ENCODE measurements around the gene MAML3.

The MAML3 gene

DNA sequence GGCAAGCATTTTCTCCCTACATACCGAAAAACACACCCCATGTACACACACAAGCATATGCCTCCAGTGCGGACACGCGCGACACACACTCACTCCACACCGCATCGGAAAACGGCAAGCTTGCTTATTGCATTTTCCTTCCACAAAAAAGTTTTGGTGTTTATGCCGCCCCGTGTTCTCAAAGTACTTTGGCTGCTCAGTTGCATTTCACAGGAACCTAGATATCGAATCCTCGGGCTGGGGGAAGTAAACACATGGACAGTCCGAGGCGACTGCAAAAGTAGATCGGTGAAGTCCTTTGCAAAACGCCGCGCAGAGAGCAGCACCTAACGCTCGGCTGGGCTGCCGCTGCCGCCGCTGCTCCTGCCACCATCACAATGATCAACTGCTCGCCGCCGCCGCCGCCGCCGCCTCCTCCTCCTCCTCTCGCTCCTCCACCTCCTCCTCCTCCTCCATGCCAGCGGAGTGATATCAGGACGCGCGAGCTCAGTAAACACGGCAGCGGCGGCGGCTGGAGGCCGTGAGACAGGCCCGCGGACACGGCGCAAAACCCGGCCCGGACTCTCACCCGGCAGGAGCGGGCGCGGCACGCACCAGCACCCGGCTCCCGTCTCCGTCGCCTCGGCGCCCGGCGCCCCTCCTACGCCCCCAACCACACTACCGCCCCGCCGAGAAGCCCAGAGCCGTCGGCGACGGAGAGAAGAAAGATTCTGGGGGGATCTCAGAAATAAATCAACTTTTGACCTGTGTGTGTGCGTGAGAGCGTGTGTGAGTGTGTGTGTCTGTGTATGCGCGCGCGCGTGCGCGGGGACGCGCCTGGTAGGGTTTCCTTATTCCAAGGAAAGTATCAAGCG, at the start of gene MAML3:
MAML3 (minus strand) TSS at position 467 of the 854 bp plus-strand sequence. CDS start 857 bp downstream, outside the sequence.
- peak; percentile 88 to 92 for DNase-seq

DNA sequence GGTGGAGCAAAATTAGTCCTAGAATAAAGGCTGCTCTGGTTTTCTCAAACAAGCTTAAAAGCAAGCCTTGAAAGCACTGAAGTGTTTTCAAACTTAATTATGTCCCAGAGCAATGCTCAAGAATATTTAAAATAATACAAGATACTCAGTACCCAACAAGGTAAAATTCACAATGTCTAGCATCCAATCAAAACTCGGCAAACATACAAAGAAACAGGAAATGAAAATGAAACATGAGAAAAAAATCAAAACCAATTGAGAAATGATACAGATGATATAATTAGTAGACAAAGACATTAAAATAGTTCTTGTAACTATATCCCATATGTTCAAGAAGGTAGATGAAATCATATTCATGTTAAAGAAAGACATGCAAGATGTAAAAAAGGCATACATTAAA, 45.0 kb upstream of the MAML3 start:
- no peak for DNase-seq

DNA sequence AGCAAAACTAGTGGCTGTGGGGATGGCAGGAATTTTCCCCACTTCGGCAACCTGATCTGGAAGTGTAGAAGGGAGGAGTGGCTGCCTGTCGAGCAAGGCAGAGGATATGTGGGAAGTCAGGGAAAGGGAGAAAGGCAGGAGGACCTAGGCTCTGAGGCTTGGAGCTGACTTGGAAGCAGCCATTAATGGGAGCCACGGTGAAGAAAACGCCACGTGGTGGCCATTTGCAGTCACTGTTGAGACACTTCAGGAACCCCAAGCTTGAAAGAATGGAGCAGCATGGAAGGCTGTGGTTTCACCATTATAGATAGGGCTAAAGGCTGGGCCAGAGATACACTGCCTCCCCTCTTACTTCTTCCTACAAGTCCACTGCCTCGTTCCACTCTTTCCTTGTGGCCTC, 41.8 kb upstream of the MAML3 start:
- no peak for DNase-seq

DNA sequence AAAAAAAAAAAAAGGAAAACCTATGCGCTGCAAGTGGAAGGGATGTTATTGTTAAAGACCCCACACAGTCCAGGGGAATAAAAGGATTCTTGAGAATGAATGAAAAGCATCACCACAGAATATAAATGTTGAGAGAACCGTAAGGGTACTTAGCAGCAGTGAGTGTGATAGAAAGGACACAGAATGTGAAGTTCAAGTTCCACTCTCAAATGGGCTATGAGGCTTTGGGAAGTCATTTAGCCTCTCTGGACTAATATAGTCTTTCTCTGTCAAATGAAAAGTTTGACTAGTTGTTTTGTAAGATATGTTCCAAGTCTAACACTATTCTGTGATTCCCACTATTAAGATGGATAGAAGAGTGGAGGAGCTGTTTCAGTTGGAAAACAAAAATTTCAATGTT, 35.8 kb upstream of the MAML3 start:
- no peak for DNase-seq

DNA sequence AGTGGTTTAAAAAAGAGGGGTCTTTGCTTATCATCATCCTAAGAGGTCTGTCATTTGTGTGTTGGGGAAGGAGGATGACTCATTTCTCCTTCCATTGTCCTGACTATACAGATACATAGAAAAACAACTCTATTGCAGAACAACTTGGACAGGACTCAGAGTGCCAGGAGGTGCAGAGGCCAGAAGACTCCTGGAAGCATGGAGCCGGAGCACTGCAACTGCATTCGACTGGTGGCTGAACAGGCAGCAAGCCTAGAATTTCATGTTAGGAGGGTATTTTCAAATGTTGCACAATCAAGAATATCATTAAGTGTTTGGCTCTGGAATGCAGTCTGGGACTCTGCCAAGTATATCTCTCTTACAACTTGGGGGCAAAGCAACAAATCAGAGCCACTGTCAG, 35.0 kb upstream of the MAML3 start:
- DNase-seq = no peak

DNA sequence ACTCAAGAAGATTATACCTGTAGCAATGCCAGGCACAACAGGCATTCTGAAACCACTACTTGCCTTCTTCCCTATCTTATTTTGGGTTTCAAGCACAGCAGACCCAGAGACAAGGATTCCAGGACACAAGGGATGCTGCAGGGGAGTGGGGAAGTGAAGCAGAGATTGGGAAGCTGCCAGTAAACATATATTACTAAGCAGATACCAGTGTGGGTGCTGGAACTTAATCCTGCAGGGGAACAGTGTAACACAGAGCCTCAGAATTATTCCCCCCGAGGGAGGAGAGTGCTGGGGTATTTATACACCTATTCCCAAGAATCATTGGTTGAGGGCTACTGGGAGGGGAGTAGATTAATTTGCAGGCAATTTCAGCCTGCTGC, 33.3 kb upstream of the MAML3 start:
- DNase-seq = no peak

DNA sequence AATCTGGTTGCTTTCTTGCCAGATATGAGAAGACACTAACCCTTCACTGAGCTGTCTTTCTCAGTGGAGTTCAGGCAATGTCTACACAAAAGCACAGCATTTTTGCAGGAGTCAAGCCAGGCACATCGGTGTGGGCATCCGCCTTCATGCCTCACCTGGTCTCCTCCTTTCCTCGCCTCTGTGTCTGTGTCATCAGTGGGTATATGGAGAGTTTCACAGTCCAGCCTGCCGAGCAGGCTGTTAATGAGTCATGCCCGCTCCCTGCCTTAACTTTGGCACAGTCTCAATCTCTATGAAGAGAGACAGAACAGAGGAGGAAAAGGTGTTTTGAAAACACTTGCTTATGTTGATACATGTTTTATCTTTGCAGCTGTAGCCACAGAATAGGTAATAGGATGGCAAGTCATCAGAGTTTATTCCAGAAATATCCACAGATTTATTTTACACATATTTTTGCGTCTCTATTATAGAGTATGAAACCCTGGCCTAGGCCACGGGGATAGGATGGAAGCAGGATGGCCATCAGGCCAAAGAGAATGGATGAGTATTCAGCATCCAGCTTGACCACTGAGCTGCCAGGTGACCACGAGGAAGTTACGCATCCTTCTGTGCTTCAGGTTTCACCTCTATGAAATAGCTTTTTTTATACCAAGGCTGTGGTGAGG, 32.8 kb upstream of the MAML3 start:
- DNase-seq = no peak

DNA sequence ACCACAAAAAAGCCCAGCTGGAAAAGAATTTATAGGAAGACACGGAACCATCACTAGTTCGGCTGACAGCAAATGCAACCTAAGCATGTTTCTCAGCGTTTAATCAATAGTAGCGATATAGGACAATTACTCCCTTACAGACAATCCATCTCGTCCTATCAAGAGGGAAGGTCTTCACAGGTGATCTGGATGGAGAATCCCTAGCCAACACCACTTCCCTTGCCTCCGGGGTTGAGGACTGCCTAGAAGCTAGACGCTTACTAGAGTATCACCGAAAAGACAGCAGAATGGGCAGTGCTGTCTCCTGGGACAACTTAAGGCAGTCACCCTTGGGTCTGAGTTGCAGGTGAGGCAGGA, 32.1 kb upstream of the MAML3 start:
- no peak for DNase-seq

DNA sequence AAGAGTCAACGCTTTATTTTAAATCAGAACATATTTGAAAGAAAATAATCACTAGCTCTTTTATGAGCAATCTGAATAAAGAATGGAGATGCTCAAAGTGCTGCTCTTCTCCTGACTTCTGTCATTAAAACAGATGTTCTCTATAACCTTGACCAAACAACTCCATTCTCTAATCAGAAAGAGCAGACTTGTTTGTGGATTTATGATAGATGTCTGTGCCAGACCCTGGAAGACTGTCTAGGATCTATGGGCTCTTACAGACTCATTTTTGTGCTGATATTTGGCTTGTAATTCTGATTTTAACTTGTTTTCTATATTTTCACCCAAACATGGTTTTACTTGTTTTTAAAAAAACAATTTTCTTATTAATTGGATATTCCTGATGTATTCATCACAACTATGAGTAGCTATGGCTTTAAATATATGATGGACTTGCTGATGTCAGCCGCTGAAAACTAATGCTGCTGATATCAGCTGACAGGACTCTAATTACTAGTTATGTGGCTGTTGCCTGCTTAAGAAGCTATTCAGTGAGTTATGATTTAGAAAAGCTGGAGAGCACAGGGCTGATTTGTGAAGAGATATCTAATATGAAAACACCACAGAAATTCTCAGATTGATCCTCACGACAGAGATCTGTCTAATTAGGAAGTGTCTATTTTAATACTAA, 31.6 kb upstream of the MAML3 start:
- DNase-seq = no peak

DNA sequence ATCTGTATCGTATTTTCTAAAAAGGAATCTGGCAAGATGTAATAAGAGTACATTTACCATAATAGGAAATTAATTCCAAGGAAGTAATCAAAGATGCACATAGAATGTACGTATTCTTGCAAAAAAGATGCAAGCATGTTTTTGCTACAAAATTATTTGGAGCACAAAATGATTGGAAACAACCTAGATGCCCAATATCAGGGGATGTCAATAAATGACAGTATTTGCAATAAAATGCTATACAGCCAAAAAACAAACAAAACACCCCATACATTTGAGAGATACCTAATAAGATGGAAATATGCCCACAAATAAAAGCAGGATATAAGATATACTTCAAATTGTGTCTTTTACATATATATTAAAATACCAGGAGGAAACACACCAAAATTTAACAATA, 29.3 kb upstream of the MAML3 start:
- no peak for DNase-seq

DNA sequence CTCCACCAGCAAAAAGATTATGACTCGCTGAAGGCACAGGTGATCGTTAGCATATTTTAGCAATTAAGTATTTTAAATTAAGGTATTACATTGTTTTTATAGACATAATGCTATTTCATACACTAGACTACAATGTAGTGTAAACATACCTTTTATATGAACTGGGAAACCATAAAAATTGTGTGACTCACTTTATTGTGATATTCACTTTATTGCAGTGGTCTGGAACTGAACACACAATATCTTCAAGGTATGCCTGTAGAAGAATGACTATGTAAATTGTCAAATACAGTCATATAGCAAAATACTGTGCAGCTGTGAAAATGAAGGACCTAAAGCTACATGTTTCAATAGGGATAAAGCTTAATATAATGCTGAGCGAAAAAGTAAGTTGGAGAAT, 26.6 kb upstream of the MAML3 start:
- DNase-seq = no peak

DNA sequence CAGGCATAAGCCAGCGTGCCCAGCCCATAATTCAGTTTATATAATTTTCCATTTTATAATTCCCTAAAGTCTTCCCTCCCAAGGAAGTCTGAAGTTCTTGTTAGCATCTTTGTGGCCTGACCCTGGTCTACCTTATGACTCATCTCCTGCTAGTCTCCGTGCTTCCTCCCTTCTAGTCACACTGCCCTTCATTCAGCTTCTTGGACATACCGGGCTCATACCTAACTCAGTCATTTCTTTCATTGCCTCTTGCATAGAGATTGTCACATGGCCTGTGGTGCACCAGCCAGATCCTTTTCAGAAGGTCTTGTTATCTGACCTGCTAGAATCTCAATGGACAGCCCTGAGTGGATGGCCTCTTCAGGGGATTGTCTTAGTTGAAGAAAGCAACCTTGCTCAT, 22.8 kb upstream of the MAML3 start:
- DNase-seq = no peak

DNA sequence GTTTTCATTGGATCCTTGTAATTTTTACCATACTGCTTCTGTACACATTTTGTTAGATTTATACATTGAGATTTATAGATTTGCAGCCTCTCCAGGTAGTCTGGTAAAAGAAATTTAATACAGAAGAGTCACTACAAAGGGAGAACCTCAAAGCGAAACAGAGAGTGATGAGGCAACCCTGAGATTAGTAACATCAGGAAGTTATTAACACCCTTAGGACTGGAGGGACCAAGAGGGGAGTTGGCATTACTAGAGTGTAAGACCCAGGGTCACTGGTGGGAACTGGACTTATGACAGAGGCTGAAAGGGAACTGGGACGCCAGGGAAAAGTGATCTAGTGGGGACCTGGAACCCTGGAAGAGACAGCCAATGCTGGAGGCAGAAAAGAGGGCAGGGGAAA, 20.6 kb upstream of the MAML3 start:
- no peak for DNase-seq

DNA sequence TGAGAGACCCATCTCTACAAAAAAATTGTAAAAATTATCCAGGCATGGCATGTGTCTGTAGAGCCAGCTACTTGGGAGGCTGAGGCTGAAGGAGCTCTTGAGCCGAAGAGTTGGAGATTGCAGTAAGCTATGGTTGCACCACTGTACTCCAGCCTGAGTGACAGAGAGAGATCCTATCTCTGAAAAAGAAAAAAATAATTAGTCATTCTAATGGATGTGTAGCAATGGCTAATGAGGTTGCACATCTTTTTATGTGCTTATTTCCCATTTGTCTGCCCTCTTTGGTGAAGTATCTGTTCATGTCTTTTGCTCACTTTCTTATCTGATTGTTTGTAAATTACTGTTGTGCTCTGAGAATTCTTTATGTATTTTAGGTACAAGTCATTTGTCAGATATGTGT, 19.0 kb upstream of the MAML3 start:
- no peak for DNase-seq

DNA sequence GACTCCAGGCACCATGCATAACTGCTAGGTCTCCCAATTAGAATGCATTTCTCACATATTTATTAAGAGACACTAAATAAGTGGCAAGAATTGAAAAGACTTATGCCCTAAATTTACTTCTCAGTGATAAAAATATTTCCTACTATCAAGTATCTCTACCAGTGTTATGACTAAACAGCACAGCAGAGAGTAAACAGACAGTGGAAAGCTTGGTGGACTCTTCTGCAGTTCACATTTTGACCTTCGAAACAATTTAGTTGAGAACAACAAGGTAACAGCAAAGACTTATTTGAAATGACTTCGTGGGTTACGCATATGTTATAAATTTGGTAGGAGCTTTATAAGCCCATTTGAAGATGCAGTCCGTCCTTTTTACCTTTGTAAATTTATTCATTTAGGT, 16.3 kb upstream of the MAML3 start:
- no peak for DNase-seq

DNA sequence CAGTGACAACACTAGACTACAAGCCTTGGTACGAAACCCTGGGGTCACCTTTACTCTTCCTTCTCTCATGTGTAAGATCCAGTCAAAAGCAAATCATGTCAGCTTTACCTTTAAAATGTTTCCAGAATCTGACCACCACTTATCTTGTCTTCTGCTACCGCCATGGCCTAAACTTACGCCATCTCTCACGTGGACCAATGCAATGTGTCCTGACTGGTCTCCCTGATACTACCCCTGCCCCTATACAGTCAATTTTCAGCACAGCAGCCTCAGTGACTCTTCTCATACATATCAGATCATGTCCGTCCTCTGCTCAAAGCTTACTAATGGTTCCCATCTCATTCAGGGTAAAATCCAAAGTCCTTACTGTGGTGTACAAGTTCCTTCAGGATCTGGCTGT, 15.0 kb upstream of the MAML3 start:
- DNase-seq = no peak

DNA sequence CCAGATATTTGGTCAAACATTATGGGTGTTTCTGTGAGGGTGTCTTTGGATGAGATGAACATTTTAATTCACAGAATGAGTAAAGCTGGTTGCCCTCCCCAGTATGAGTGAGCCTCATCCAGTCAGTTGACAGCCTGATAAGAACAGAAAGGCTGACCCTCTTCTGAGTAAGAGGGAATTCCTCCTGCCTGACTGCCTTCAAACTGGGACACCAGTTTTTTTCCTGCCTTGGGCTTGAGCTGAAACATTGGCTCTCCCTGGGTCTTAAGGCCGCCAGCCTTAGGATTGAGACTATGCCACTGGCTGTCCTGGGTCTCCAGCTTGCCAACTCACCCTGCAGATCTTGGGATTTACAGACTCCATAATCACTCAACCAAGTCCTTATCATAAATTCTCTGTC, 14.5 kb upstream of the MAML3 start:
- DNase-seq = no peak

DNA sequence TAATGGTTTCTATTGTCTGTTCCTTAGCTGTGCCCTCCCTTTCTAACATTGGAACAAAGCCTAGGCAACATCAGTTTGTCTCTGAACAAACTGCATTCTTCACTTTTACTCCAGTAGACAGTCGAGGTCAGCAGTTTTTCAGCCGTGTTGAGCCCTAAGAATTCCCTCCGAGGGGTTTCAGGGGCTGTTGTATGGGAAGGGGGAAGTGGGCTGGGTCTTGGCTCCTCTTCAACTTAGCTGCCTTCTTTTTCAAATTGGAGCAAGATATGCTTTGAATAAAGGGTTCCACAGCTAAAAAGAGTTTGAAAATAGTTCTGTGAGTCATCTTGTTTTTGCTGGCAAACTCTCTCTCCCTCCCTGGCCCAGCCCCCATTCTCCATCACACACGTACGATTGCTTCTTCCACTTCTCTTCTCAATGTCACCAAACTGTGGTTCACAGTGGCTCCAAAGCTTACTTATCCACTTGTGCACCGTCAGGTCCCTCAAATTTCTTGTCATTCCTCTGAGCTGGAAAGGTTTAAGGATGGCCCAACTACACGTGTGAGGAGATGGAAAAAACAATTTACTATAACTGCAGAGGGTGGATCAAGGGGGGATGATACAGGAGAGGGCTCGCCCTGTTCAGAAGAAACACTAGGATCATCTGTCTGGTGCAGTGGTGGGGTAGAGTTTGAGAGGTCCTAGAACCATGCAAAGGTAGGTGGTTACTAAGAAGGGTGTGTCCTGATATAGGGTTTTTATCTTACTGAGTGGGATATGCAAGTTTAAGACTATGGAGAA, 9.2 kb upstream of the MAML3 start:
- DNase-seq = no peak

DNA sequence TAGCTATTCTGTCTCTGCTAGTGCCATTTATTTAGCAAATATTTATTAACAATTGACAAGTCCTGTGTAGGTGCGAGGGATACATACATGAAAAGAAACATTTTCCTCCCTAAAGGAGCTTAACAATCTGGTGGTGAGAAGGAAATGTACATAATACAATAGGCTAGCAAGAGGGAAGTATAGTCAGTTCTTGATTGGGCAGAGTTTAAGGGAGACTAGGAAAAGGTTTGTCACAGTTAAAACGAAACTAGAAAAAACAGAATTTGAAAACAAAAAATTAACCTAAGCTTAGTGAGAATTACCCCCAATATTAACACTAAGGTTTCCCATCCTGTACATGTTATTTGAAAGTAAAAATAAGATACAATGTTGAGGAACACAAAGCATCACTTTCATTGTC, 8.6 kb upstream of the MAML3 start:
- DNase-seq = no peak

DNA sequence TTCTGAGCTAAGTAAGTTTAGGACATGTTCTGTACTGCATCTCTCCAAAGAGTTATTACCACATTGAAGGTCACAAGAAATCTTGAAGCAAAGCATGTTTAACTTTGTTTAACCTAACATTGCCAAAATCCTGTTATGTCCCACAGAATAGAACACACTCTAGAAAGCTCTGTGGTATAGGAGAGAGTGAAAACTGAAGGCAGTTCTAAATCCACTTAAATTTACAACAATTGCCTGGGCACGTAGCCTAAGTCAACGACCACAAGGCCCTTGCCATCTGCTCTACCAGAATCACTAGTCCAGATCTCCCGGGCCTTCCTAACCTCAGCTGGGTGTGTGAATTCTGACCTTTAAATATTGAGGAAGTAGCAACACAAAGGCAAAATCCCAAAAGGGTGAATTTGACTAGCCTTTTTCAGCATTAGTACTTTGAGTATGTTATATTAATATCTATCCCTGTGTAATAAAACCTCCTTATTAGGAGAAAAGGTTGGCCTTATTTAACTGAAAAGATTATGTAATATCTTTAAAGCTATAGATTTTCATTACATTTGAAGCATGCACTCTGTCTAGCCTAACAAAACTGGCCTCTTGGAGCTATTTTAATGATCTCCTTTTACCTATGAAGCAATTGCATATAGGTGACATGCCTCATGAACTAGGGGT, 4.5 kb upstream of the MAML3 start:
- peak; percentile 62 to 66 for DNase-seq

DNA sequence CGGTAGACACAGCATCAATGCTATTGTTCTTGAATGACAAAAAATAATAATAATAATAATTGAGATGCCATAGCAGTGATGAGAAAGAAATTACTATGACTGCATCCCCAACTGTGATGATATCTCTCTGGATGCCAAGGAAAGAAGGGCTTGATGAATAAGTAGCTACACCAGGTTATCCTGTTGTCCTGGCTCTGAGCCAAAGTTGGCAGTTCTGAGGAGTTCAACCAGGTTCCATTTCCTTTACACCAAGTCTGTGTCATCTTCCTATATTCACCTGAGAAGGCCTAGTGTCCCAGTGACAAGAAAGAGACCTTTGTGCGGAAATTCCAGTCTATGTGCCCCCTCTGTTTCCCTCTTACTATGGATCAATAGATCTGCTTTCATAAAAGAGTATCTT, 3.4 kb upstream of the MAML3 start:
- DNase-seq = no peak

DNA sequence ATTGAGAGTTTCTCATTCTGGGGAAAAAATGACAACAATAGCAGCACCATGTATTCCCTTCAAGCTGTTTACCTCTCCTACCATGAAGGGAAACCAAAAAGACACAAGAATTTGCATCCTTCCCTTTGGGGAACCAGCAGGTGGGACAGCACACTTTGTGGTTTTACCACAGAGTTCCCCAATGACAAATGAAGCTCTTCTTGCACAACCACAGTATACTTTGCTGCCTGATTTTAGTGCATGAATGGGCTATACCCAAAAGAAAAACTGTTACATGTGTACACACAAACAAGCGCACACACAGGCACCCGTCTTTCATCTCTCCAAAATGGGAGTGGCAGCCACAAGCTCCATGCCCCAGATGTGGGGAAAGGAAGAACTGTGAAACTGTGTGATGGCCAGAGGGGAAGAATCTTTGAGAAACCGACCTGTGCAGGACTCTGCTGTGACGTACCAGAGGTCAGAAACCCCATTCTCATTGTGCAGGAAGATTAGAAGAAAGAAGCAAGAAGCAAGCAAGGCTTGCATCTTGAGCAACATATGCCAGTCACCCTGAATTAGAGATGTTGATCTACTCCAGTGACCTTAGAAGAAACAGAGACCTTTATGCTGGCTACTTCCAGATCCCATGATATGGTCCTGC, 2.7 kb upstream of the MAML3 start:
- peak; percentile 17 to 36 for DNase-seq

DNA sequence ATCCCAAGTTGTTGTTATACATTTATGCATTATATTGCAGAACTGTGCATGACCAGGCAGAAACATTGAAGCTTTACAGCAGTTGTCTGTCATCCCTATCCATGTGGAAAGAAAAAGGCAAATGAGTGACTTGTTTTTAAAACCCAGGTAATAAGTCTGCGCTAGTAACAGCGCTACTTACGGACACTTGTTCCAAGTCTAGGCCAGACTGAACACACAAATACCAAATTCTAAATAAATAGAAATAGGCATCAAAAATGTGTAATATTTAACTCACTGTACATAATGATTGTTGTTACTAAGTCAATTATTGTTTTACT, 548 bp upstream of the MAML3 start:
- no peak for DNase-seq
